Adrenal gland (tissue), 5 donors: ENCODE measurements around the gene GRAMD2A.

Source experiments
- POLR2A ChIP-seq, 2 donors: fragments of 450-650 bp; IDR thresholded peaks; one replicate each; pipeline ENCODE4 v1.6.1; 2017; ENCODE audit warnings: antibody characterized with exemption in 2 of 2, mild to moderate bottlenecking in 2 of 2, moderate library complexity in 1 of 2
- TF ChIP-seq, protein P1 (sequence below), 6 experiments: fragments of 450-650 bp in 4 of 6; fragments of 200-600 bp in 2 of 6; sonication (generic) in 1 of 6; IDR thresholded peaks; 1 replicate in 5 of 6; 2 replicates in 1 of 6; pipeline versions ENCODE4 v1.5.1 to v1.8.0; 2016 to 2021; ENCODE audit warnings: antibody characterized with exemption in 6 of 6, mild to moderate bottlenecking in 2 of 6, moderate library complexity in 1 of 6
- donor health status: DM: no; HTN: no; CAD: no.

DNA sequence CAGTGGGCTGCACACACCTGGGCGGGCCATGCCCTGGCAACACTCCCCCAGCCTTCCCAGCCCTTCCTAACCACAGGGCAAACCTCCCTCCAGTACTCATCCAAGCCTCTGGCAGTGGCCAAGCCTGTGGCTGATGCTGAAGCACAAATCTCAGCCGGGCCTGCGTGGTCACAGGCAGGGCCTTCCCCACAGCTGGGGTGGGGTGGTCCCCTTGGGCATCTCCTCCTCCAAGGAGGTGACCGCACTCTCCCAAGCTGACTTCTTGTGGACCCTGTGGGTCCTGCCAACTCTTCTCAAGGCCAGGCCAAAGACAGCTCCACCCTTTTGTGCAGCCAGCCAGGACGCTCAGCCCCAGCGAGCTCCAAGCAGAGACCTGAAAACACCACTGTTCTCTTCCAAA is 21.4 kb downstream of the GRAMD2A start:
- TF ChIP-seq, protein P1, sequence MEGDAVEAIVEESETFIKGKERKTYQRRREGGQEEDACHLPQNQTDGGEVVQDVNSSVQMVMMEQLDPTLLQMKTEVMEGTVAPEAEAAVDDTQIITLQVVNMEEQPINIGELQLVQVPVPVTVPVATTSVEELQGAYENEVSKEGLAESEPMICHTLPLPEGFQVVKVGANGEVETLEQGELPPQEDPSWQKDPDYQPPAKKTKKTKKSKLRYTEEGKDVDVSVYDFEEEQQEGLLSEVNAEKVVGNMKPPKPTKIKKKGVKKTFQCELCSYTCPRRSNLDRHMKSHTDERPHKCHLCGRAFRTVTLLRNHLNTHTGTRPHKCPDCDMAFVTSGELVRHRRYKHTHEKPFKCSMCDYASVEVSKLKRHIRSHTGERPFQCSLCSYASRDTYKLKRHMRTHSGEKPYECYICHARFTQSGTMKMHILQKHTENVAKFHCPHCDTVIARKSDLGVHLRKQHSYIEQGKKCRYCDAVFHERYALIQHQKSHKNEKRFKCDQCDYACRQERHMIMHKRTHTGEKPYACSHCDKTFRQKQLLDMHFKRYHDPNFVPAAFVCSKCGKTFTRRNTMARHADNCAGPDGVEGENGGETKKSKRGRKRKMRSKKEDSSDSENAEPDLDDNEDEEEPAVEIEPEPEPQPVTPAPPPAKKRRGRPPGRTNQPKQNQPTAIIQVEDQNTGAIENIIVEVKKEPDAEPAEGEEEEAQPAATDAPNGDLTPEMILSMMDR (IDR thresholded peaks at IDR 0.05) = no peak
- no peak for TF ChIP-seq POLR2A (IDR thresholded peaks at IDR 0.05)
